Endothelial cell of umbilical vein (primary cell): ENCODE measurements around the gene CYTIP. TPM values are rescaled to one million over a fixed set of nuclear protein-coding genes. Genes with fewer than 3 reads are reported as not detected.

Experiments used
- BruUV-seq: library from RNA; stranded (reverse); fragments of 400-500 nt; replicated peaks from 2 replicates; lab custom pipeline; 2021; lab: Mats Ljungman, UMichigan
- CTCF ChIA-PET: fragments of 300-600, 350-600 bp; sonication (Branson Sonifier 250); formaldehyde crosslinking; loops from one replicate; lab custom pipeline; 2021; ENCODE audit warnings: antibody characterized with exemption, inconsistent platforms; lab: Charles Lee
- POLR2A ChIA-PET: fragments of 300-600, 350-600 bp; sonication (Branson Sonifier 250); formaldehyde crosslinking; loops from one replicate; lab custom pipeline; 2021; ENCODE audit warnings: antibody characterized with exemption, inconsistent platforms; lab: Charles Lee
- DNase-seq: peaks from one replicate; pipeline ENCODE4 v3.0.0-alpha.2; 2011; ENCODE audit warnings: low read depth, low spot score
- FAIRE-seq: peaks from 2 replicates; lab custom pipeline; 2011; peaks lifted over from hg19 to GRCh38; lab: Jason Lieb, UNC
- H2AFZ ChIP-seq: 2 replicates; pipeline ENCODE4 v1.6.0; 2012; ENCODE audit warnings: low read depth, low read length, control low read depth, inconsistent platforms
- H3K27ac ChIP-seq: 2 replicates; pipeline ENCODE4 v1.5.1; 2011; ENCODE audit warnings: low read depth, mild to moderate bottlenecking, control low read depth, low read length, moderate library complexity; ENCODE audit not compliant: insufficient read depth
- H3K27me3 ChIP-seq, 2 experiments: 2 replicates each; pipeline versions ENCODE4 v1.6.0 to v1.6.1; 2011; ENCODE audit warnings: low read length in 2 of 2, mixed read lengths in 1 of 2; ENCODE audit not compliant: control insufficient read depth in 2 of 2, insufficient read depth in 2 of 2
- H3K36me3 ChIP-seq, 2 experiments: 2 replicates in 1 of 2; 3 replicates in 1 of 2; pipeline ENCODE4 v1.5.1; 2011; ENCODE audit warnings: low read length in 2 of 2, mild to moderate bottlenecking in 1 of 2, moderate library complexity in 1 of 2; ENCODE audit not compliant: control insufficient read depth in 2 of 2, insufficient read depth in 2 of 2; ENCODE audit errors: extremely low read depth in 1 of 2
- H3K4me1 ChIP-seq: 3 replicates; pipeline ENCODE4 v1.5.1; 2011; ENCODE audit warnings: mild to moderate bottlenecking, low read length; ENCODE audit not compliant: control insufficient read depth, insufficient read depth; ENCODE audit errors: extremely low read depth
- H3K4me2 ChIP-seq: 2 replicates; pipeline ENCODE4 v1.6.1; 2011; ENCODE audit warnings: low read length, control low read depth, mixed read lengths; ENCODE audit not compliant: insufficient read depth
- H3K4me3 ChIP-seq, 3 experiments: fragments of 200-600 bp in 1 of 3; sonication (generic), shearing (Covaris generic) in 1 of 3; replicated peaks in 1 of 3; 2 replicates each; pipeline ENCODE4 v1.5.1; 2011 to 2016; ENCODE audit warnings: control low read depth in 3 of 3, low read length in 3 of 3, mild to moderate bottlenecking in 2 of 3, inconsistent platforms in 1 of 3, low read depth in 1 of 3, moderate library complexity in 1 of 3; ENCODE audit not compliant: insufficient read depth in 1 of 3
- H3K79me2 ChIP-seq: 2 replicates; pipeline ENCODE4 v1.6.0; 2012; ENCODE audit warnings: low read length, inconsistent platforms; ENCODE audit not compliant: control insufficient read depth, insufficient read depth
- H3K9ac ChIP-seq: replicated peaks from 2 replicates; pipeline ENCODE3; 2011; ENCODE audit warnings: low read length, control low read depth; ENCODE audit not compliant: insufficient read depth; ENCODE audit errors: extremely low read depth
- H3K9me1 ChIP-seq: replicated peaks from 3 replicates; pipeline ENCODE4 v1.6.0; 2011; ENCODE audit warnings: mild to moderate bottlenecking, low read length; ENCODE audit not compliant: control insufficient read depth, insufficient read depth; ENCODE audit errors: extremely low read depth
- H3K9me3 ChIP-seq: replicated peaks from 2 replicates; pipeline ENCODE4 v1.5.1; 2012; ENCODE audit warnings: low read length, inconsistent platforms; ENCODE audit not compliant: control insufficient read depth, insufficient read depth
- H4K20me1 ChIP-seq: replicated peaks from 2 replicates; pipeline ENCODE3; 2011; ENCODE audit warnings: mild to moderate bottlenecking, low read length; ENCODE audit not compliant: control insufficient read depth, insufficient read depth; ENCODE audit errors: extremely low read depth
- CTCF ChIP-seq, 2 donors: IDR thresholded peaks; 1 replicate in 1 of 2; 2 replicates in 1 of 2; pipeline ENCODE4 v1.5.1; 2011; ENCODE audit warnings: low read length in 2 of 2, mild to moderate bottlenecking in 2 of 2, moderate library complexity in 2 of 2, control low read depth in 1 of 2, inconsistent platforms in 1 of 2, low read depth in 1 of 2; ENCODE audit not compliant: insufficient read depth in 1 of 2; ENCODE audit errors: extremely low read depth in 1 of 2
- EZH2 ChIP-seq: IDR thresholded peaks from 2 replicates; pipeline ENCODE4 v1.6.1; 2012; ENCODE audit warnings: borderline replicate concordance, low read depth, mild to moderate bottlenecking, moderate library complexity, low read length, inconsistent platforms; ENCODE audit not compliant: severe bottlenecking
- FOS ChIP-seq: IDR thresholded peaks from 2 replicates; pipeline ENCODE4 v1.6.1; 2011; ENCODE audit warnings: mild to moderate bottlenecking, low read length, moderate library complexity, borderline replicate concordance; ENCODE audit not compliant: insufficient read depth
- GATA2 ChIP-seq: IDR thresholded peaks from 2 replicates; pipeline ENCODE4 v1.7.0; 2011; ENCODE audit warnings: low read depth, mild to moderate bottlenecking, moderate library complexity, mixed read lengths, low read length; ENCODE audit not compliant: insufficient read length, insufficient read depth
- JUN ChIP-seq: IDR thresholded peaks from 2 replicates; pipeline ENCODE4 v1.6.1; 2011; ENCODE audit warnings: borderline replicate concordance, low read depth; ENCODE audit not compliant: insufficient read length, insufficient read depth
- MAX ChIP-seq: IDR thresholded peaks from 2 replicates; pipeline ENCODE4 v1.6.1; 2011; ENCODE audit not compliant: insufficient read depth, insufficient read length
- MYC ChIP-seq: IDR thresholded peaks from one replicate; pipeline ENCODE4 v1.6.1; 2011; ENCODE audit warnings: mild to moderate bottlenecking, low read depth, low read length
- POLR2AphosphoS5 ChIP-seq: IDR thresholded peaks from 2 replicates; pipeline ENCODE4 v1.6.1; 2012; ENCODE audit warnings: low read depth, mild to moderate bottlenecking, control low read depth, low read length, moderate library complexity; ENCODE audit not compliant: insufficient read depth
- dilution Hi-C: fragments of 300-500 bp; cut with MboI; formaldehyde crosslinking; loops from one replicate; pipeline ENCODE4 v1.15.0; 2019; ENCODE audit warnings: low sequenced_read_pairs; ENCODE audit not compliant: extremely low pct_ligation_motif_present
- intact Hi-C: fragments of 100-400 bp; cut with micrococcal nuclease; formaldehyde crosslinking; loops from one replicate; pipeline ENCODE4 v1.10.0; 2022
- polyA plus RNA-seq, 4 experiments: library from polyadenylated mRNA; depleted of rRNA in 3 of 4; stranded (reverse) in 3 of 4; unstranded in 1 of 4; fragments of >200 nt; gene quantifications; 2 replicates each; pipeline versions ENCODE4 v1.2.1 to v1.2.3, GENCODE V29; 2011 to 2012; ENCODE audit warnings: missing spikeins in 1 of 4
- total RNA-seq: library from RNA; stranded (reverse); gene quantifications from 2 replicates; pipeline ENCODE4 v1.2.3, GENCODE V29; 2021

The CYTIP gene
- total and polyA plus RNA-seq, 2 donors (not counting 3 experiments of a cell fraction or from before 2014, with no cell fraction given), result not detected

GRCh38 chr2:157447031-157447430, 3.1 kb upstream of the CYTIP start:
- CTCF ChIA-PET, result no interaction called here
- intact Hi-C loops (no loop called here), dilution Hi-C loops (no loop called here)
- no peak overlapping the region for H3K4me3 ChIP-seq
- H3K27me3 ChIP-seq, result no peaks in the 10 kb centered on the region
- no peaks in the 10 kb centered on the region for H3K36me3 ChIP-seq
- H3K9ac ChIP-seq, result no peak overlapping the region
- no peaks in the 10 kb centered on the region for H4K20me1 ChIP-seq
- H3K4me2 ChIP-seq, result no peak overlapping the region
- no peaks in the 10 kb centered on the region for H3K9me3 ChIP-seq
- H3K79me2 ChIP-seq, result no peaks in the 10 kb centered on the region
- DNase-seq, result no peak
- no peak overlapping the region for H3K27ac ChIP-seq
- no peak for FAIRE-seq
- H2AFZ ChIP-seq, result no peak overlapping the region
- no peaks in the 10 kb centered on the region for H3K4me1 ChIP-seq
- BruUV-seq, result no TSS peak
- TF ChIP-seq POLR2AphosphoS5 (no peak), EZH2 (no peak), JUN (no peak)
- POLR2A ChIA-PET, result no interaction called here
- no peaks in the 10 kb centered on the region for H3K9me1 ChIP-seq

- H3K36me3 ChIP-seq, result no peaks in the 10 kb centered on the region
- no peaks in the 10 kb centered on the region for H4K20me1 ChIP-seq
- no peaks in the 10 kb centered on the region for H3K9me1 ChIP-seq
- no peak overlapping the region for H3K9ac ChIP-seq
- intact Hi-C loops, result no loop called here
- dilution Hi-C loops, result no loop called here
- no peak overlapping the region for H2AFZ ChIP-seq
- no peaks in the 10 kb centered on the region for H3K27me3 ChIP-seq
- no peak for TF ChIP-seq GATA2
- TF ChIP-seq MYC, result no peak
- TF ChIP-seq CTCF (IDR thresholded peaks at IDR 0.05; ENCODE audit: extremely low read depth in 1 of 2, insufficient read depth in 1 of 2, low read depth in 1 of 2, low read length in 2 of 2), result no peak
- no peak for TF ChIP-seq JUN
- no peak for TF ChIP-seq POLR2AphosphoS5
- TF ChIP-seq FOS, result no peak
- TF ChIP-seq MAX, result no peak
- no peak for TF ChIP-seq EZH2
- H3K4me2 ChIP-seq, result no peak overlapping the region
- BruUV-seq, result no TSS peak
- no peak for DNase-seq
- no peaks in the 10 kb centered on the region for H3K9me3 ChIP-seq
- no peak overlapping the region for H3K4me3 ChIP-seq
- no peaks in the 10 kb centered on the region for H3K4me1 ChIP-seq
- no peaks in the 10 kb centered on the region for H3K79me2 ChIP-seq
- no peak overlapping the region for H3K27ac ChIP-seq
- CTCF ChIA-PET, result no interaction called here
- POLR2A ChIA-PET, result no interaction called here
- no peak for FAIRE-seq
Measured at GRCh38 chr2:157444641-157445040, 752 bp upstream of the CYTIP start.
